HG03060 (cell line): ENCODE data around the gene EPN3.

Experiments
- ATAC-seq: cut with Tn5 transposase; IDR thresholded peaks from one replicate; pipeline ENCODE4 v1.9.1; 2021; ENCODE audit warnings: low read depth, moderate number of reproducible peaks; ENCODE audit not compliant: unreplicated experiment

Gene EPN3

GRCh38 chr17:50563092-50563511 is 30.6 kb downstream of the EPN3 start:
- no peak for ATAC-seq

DNA sequence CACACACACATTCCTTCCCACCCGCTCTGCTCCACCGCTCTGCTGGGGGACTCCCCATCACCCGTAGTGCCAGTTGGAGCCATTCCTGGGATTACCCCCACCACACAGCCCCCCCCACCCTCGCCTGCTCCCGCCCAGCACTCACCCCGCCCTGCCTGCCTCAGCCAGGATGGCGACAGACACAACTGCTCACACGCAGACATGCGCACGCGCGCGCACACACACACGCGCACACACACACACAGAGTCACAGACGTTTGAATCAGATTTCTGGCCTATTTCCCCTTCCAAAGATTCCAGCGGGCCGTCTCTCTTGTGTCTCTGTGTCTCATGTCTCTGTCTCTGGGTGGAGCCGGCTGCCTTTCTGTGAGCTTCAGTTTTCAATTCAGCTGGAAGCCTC is 32.4 kb downstream of the EPN3 start:
- no peak for ATAC-seq

DNA sequence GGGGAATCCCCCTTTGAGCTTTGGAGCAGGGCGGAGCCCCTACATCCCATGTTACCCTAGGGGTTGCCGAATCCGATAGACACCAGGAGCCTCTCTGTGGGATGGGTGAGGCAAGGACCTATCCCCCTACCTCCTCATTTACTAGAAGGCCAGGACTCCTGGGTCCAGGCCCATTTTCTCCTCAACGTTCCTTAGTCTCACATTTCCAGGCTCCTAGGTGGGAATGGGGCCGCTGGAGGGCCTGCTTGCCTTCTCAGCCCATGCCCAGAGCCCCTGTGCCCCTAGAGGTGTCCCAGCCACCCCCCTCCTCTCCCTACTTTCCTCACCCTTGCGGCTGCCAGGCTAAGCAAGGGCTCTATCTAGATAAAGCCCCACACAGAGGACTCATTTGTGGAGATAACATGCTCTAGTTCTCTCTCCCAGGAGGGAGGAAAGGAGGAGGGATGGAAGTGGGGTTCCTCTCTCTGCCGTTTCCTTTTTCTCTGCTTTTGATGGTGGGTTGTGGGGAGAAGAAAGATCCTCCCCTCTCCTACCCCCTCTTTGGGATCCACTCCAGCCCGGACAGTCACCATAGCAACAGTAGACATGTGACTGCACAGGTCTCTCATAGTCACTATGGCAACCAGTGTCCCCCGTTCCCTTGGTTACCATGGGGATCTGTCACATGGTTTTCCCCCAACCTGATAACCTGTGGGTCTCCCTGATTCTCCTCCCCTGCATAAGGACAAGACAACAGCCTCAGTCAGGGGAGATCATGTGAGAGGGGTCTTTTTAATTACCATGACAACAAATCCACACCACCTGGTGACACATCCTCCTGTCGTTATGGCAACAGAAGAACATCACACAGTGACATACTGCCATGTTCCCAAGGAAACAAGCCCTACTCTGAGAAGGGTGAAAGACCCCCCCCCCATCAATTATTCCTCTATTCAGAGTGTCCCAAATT is 33.1 kb downstream of the EPN3 start:
- no peak for ATAC-seq

- ATAC-seq: no peak
These were observed 34.4 kb downstream of the EPN3 start for GRCh38 chr17:50566886-50567285.

- ATAC-seq: no peak
These were observed 36.1 kb downstream of the EPN3 start for GRCh38 chr17:50568659-50569058.

- ATAC-seq: no peak
These were observed 37.1 kb downstream of the EPN3 start for GRCh38 chr17:50569592-50569991.

GRCh38 chr17:50570032-50570431 is 37.5 kb downstream of the EPN3 start:
- ATAC-seq: no peak

DNA sequence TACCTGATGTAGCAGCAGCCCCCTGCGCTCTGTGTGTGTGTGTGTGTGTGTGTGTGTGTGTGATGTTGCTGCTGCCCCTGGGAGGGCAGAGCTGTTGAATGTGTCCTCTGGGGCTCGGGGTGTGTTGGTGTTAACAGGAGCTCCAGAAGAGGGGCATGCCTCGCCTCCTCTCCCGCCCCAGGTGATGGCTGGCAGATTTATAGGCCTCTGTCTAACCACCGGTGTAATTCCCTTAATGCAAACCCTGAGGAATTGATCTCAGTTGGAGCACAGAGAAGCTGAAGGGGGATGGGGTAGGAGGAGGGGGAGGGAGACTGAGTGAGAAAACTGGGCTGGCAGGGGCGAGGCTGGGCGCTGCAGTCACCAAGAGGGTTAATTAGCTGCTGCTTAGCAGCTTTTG is 38.0 kb downstream of the EPN3 start:
- no peak for ATAC-seq

DNA sequence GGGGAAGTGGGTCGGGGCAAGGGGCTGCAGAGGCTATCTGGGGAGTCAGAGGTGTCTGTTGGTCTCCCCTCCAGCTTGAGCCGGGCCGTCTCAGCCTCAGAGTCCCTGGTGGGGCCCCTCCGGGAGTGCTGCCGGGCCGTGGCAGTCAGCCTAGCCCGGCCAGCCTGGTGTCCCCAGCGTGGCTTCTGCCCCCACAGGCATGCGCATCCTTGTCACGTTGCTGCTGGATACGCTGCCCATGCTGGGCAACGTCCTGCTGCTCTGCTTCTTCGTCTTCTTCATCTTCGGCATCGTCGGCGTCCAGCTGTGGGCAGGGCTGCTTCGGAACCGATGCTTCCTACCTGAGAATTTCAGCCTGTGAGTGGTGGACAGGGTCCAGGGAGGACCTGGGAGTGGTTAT is 39.1 kb downstream of the EPN3 start:
- ATAC-seq: no peak

- ATAC-seq: no peak
These were observed 40.0 kb downstream of the EPN3 start for GRCh38 chr17:50572541-50572940.

DNA sequence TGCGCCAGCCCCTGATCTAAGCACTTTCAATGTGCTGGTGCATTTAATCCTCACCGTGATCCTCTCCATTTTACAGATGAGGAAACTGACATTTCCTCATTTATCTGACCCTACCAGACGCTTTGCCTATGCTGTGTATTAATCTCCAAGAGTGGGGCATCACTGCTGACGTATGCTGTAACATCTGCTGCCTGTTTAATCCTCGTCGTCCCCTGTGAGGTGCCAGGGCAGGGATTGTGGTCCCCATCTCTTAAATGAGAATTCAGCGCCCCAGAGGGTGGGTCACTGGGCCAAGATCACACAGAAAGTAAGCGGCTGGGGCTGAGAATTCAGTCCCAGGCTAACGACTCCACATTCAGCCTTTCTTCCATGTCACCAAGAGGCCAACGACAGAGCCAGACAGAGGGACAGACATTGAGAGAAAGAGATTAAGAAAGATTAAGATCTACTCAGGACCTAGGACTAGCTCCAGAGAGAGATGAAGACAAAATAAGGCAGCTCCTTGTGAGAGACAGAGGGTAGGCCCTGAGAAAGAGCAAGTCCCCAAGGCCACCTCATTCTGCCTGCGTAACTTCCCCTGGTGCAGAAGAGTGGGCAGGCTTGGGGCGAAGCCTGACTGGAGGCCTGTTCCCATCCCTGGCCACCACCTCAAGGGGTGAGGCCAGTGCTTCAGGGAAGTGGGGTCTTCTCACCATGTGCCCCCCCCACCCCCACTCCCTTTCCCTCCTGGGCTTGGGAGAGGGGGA is 41.5 kb downstream of the EPN3 start:
- ATAC-seq: no peak

DNA sequence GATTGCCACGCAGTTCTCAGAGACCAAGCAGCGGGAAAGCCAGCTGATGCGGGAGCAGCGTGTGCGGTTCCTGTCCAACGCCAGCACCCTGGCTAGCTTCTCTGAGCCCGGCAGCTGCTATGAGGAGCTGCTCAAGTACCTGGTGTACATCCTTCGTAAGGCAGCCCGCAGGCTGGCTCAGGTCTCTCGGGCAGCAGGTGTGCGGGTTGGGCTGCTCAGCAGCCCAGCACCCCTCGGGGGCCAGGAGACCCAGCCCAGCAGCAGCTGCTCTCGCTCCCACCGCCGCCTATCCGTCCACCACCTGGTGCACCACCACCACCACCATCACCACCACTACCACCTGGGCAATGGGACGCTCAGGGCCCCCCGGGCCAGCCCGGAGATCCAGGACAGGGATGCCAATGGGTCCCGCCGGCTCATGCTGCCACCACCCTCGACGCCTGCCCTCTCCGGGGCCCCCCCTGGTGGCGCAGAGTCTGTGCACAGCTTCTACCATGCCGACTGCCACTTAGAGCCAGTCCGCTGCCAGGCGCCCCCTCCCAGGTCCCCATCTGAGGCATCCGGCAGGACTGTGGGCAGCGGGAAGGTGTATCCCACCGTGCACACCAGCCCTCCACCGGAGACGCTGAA is 43.2 kb downstream of the EPN3 start:
- no peak for ATAC-seq

GRCh38 chr17:50576864-50577263 is 44.3 kb downstream of the EPN3 start:
- no peak for ATAC-seq

GRCh38 chr17:50577451-50577954 is 45.0 kb downstream of the EPN3 start:
- ATAC-seq: no peak

GRCh38 chr17:50578173-50578572 is 45.6 kb downstream of the EPN3 start:
- ATAC-seq: no peak

- no peak for ATAC-seq
These were observed 46.9 kb downstream of the EPN3 start for GRCh38 chr17:50579399-50579798.

DNA sequence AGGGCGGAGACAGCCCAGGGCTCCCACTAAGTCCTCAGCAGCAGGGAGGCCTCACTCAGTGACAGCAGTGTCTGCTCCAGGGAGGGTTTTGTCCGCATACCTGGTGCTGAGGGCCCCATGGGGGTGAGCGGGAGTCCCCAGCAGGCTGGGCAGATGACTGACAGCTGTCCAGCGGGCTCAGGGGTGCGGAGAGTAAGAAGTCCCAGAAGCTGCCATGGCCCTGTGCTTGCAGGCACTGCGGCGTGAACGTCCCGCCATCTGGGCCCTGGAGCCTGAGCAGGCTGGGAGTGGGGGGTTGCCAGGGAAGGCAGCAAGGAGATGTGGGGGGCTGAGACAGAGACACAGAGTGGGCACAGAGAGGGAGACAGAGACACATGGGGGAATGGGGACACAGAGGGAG is 48.1 kb downstream of the EPN3 start:
- ATAC-seq: no peak

GRCh38 chr17:50581316-50581715 is 48.8 kb downstream of the EPN3 start:
- ATAC-seq: no peak

- no peak for ATAC-seq
These were observed 50.2 kb downstream of the EPN3 start for GRCh38 chr17:50582741-50583140.

- ATAC-seq: no peak
These were observed 51.1 kb downstream of the EPN3 start for GRCh38 chr17:50583641-50584040.

DNA sequence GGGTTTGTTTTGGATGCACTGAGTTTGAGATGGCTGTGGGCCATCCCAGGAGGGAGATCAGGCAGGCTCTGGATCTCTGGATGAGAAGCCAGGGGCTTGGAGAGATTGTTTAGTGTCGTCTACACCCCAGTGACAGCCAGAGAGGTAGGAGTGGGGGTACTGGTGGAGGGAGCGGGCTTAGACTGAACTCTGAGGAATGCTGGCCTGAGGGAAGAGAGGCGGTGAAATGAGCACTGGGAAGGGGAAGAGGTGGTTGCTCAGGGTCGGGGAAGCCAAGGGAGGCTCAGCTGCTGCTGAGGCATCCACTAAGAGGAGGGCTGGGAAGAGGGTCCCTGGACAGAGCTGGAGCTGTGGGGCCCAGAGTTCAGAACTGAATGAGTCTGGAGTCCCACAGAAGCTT is 51.6 kb downstream of the EPN3 start:
- ATAC-seq: no peak
